K562 (cell line): ENCODE results near the gene COL24A1. TPM values are rescaled to one million over a fixed set of nuclear protein-coding genes. Genes with fewer than 3 reads are reported as not detected.

Experiments
- ATAC-seq: fragments of 200-7000 bp; cut with Tn5 transposase; 3 replicates; pipeline ENCODE4 v1.9.1; 2020; ENCODE audit warnings: moderate library complexity
- BruUV-seq: library from RNA; stranded (reverse); fragments of 400-500 nt; replicated peaks from 2 replicates; lab custom pipeline; 2021; lab: Mats Ljungman, UMichigan
- CTCF ChIA-PET: fragments of 300-600 bp; formaldehyde crosslinking; extraction: SDS; loops from one replicate; lab custom pipeline; 2021; ENCODE audit warnings: low intra/inter-chr PET ratio; lab: Yijun Ruan, JAX
- POLR2A ChIA-PET: fragments of 300-600, 350-650 bp; sonication (Branson Sonifier 250); formaldehyde crosslinking; extraction: SDS; loops from one replicate; lab custom pipeline; 2021; ENCODE audit warnings: antibody characterized with exemption, inconsistent platforms; lab: Yijun Ruan, JAX
- DNase-seq, 4 experiments: peaks; one replicate each; pipeline versions ENCODE4 v3.0.0 to v3.0.0-alpha.2; 2011 to 2018; ENCODE audit warnings: low spot score in 3 of 4, mixed read lengths in 3 of 4; ENCODE audit errors: extremely low read depth in 1 of 4
- FAIRE-seq: peaks from 2 replicates; lab custom pipeline; 2011; peaks lifted over from hg19 to GRCh38; lab: Jason Lieb, UNC
- H2AFZ ChIP-seq: 2 replicates; pipeline ENCODE4 v1.6.0; 2011; ENCODE audit warnings: low read depth, low read length, control low read depth, inconsistent platforms
- H3K27ac ChIP-seq: fragments of 200-600 bp; 3 replicates; pipeline ENCODE4 v1.8.0; 2011; ENCODE audit warnings: low read depth, mild to moderate bottlenecking, control low read depth, inconsistent platforms, low read length, moderate library complexity, mixed read lengths; ENCODE audit errors: extremely low read depth
- H3K27me3 ChIP-seq, 2 experiments: fragments of 300-600 bp in 1 of 2; 2 replicates in 1 of 2; 3 replicates in 1 of 2; pipeline versions ENCODE4 v1.6.0 to v1.8.0; 2011; ENCODE audit warnings: inconsistent platforms in 2 of 2, low read length in 2 of 2, mild to moderate bottlenecking in 1 of 2, mixed read lengths in 1 of 2, moderate library complexity in 1 of 2; ENCODE audit not compliant: control insufficient read depth in 2 of 2, insufficient read depth in 2 of 2
- H3K36me3 ChIP-seq: fragments of 300-600 bp; 3 replicates; pipeline ENCODE4 v1.8.0; 2011; ENCODE audit warnings: mild to moderate bottlenecking, low read length, inconsistent platforms; ENCODE audit not compliant: control insufficient read depth, insufficient read depth
- H3K4me1 ChIP-seq, 2 experiments: fragments of 200-600 bp in 1 of 2; replicated peaks in 1 of 2; 2 replicates in 1 of 2; 3 replicates in 1 of 2; pipeline versions ENCODE4 v1.5.1 to v1.8.0; 2011; ENCODE audit warnings: inconsistent platforms in 2 of 2, low read length in 2 of 2, mild to moderate bottlenecking in 1 of 2, mixed read lengths in 1 of 2, moderate library complexity in 1 of 2; ENCODE audit not compliant: control insufficient read depth in 2 of 2, insufficient read depth in 2 of 2
- H3K4me2 ChIP-seq: 2 replicates; pipeline ENCODE4 v1.6.1; 2011; ENCODE audit warnings: low read length, control low read depth, inconsistent platforms, mixed read lengths; ENCODE audit not compliant: insufficient read depth
- H3K4me3 ChIP-seq: fragments of 200-600 bp; sonication (generic), shearing (Covaris generic); 2 replicates; pipeline ENCODE4 v1.5.1; 2016; ENCODE audit warnings: control low read depth, inconsistent platforms
- H3K79me2 ChIP-seq: fragments of 200-600 bp; 3 replicates; pipeline ENCODE4 v1.8.0; 2011; ENCODE audit warnings: low read length, inconsistent platforms; ENCODE audit not compliant: control insufficient read depth, insufficient read depth
- H3K9ac ChIP-seq, 2 experiments: 2 replicates each; pipeline versions ENCODE4 v1.6.0 to v1.6.1; 2011; ENCODE audit warnings: low read depth in 2 of 2, low read length in 2 of 2, control low read depth in 1 of 2, inconsistent platforms in 1 of 2, mild to moderate bottlenecking in 1 of 2, mixed read lengths in 1 of 2; ENCODE audit not compliant: insufficient read depth in 1 of 2
- H3K9me1 ChIP-seq: one replicate; pipeline ENCODE4 v1.6.0; 2011; ENCODE audit warnings: inconsistent platforms, mild to moderate bottlenecking, low read length, moderate library complexity; ENCODE audit not compliant: control insufficient read depth, insufficient read depth
- H3K9me3 ChIP-seq: replicated peaks from 2 replicates; pipeline ENCODE4 v1.5.1; 2011; ENCODE audit warnings: low read depth, low read length, inconsistent platforms; ENCODE audit not compliant: control insufficient read depth, insufficient read depth
- H4K20me1 ChIP-seq: replicated peaks from 2 replicates; pipeline ENCODE4 v1.6.1; 2011; ENCODE audit warnings: low read length, inconsistent platforms, mixed read lengths; ENCODE audit not compliant: control insufficient read depth, insufficient read depth
- ASH1L ChIP-seq: fragments of 450-650 bp; IDR thresholded peaks from 2 replicates; pipeline ENCODE4 v1.6.1; 2018; ENCODE audit warnings: borderline replicate concordance, mild to moderate bottlenecking, low read depth; ENCODE audit not compliant: partially characterized antibody
- CHD1 ChIP-seq: fragments of 200-600 bp; sonication (generic); IDR thresholded peaks from one replicate; pipeline ENCODE4 v1.6.1; 2012; ENCODE audit warnings: mild to moderate bottlenecking, moderate library complexity, low read length, inconsistent platforms
- CHD4 ChIP-seq: fragments of 200-600 bp; sonication (generic); IDR thresholded peaks from 3 replicates; pipeline ENCODE4 v1.6.1; 2012; ENCODE audit warnings: low read depth, mild to moderate bottlenecking, mixed read lengths, low read length, inconsistent platforms; ENCODE audit not compliant: insufficient read depth, insufficient replicate concordance, poor library complexity, severe bottlenecking
- GABPB1 ChIP-seq: sonication (generic); formaldehyde crosslinking; IDR thresholded peaks from 2 replicates; pipeline ENCODE4 v1.8.0; 2022; ENCODE audit warnings: mild to moderate bottlenecking, missing genetic modification reagents
- HDGF ChIP-seq: fragments of 450-650 bp; IDR thresholded peaks from 2 replicates; pipeline ENCODE4 v1.6.1; 2016
- HLTF ChIP-seq: fragments of 450-650 bp; IDR thresholded peaks from 2 replicates; pipeline ENCODE4 v1.6.1; 2016
- KLF6 ChIP-seq: fragments of 250-450 bp; sonication (Bioruptor Pico); IDR thresholded peaks from 2 replicates; pipeline ENCODE4 v1.4.0; 2020; ENCODE audit warnings: mild to moderate bottlenecking, moderate library complexity, borderline replicate concordance
- MXD1 ChIP-seq: fragments of 250-450 bp; sonication (Bioruptor Pico); IDR thresholded peaks from 2 replicates; pipeline ENCODE4 v1.8.0; 2021; ENCODE audit warnings: borderline replicate concordance, mild to moderate bottlenecking, moderate library complexity; ENCODE audit not compliant: poor library complexity, severe bottlenecking
- NR3C1 ChIP-seq: sonication (generic); formaldehyde crosslinking; IDR thresholded peaks from 2 replicates; pipeline ENCODE4 v1.8.1; 2022; ENCODE audit warnings: missing genetic modification reagents
- PTBP1 ChIP-seq: fragments of 200-400 bp; formaldehyde crosslinking; IDR thresholded peaks from 2 replicates; pipeline ENCODE4 v1.6.1; 2017; ENCODE audit warnings: low read depth, low read length
- RBM15 ChIP-seq: fragments of 200-400 bp; formaldehyde crosslinking; IDR thresholded peaks from 2 replicates; pipeline ENCODE4 v1.6.1; 2018; ENCODE audit warnings: mild to moderate bottlenecking, low read length, moderate library complexity; ENCODE audit not compliant: insufficient read depth
- SMAD2 ChIP-seq: fragments of 150-350 bp; IDR thresholded peaks from 2 replicates; pipeline ENCODE4 v1.6.1; 2014; ENCODE audit warnings: low read depth, mild to moderate bottlenecking, low read length
- TAF1 ChIP-seq: IDR thresholded peaks from 2 replicates; pipeline ENCODE4 v1.6.1; 2011; ENCODE audit warnings: mild to moderate bottlenecking, low read length, moderate library complexity; ENCODE audit not compliant: insufficient read depth, control insufficient read depth, severe bottlenecking; ENCODE audit errors: extremely low read depth
- TAF9B ChIP-seq: fragments of 450-650 bp; IDR thresholded peaks from 2 replicates; pipeline ENCODE4 v1.6.1; 2018; ENCODE audit warnings: mild to moderate bottlenecking; ENCODE audit not compliant: partially characterized antibody
- ZBTB1 ChIP-seq: sonication (generic); formaldehyde crosslinking; IDR thresholded peaks from 2 replicates; pipeline ENCODE4 v1.8.1; 2023; ENCODE audit warnings: missing genetic modification reagents, low read depth, mild to moderate bottlenecking, borderline replicate concordance
- ZNF717 ChIP-seq: fragments of 250-450 bp; sonication (Bioruptor Pico); IDR thresholded peaks from 2 replicates; pipeline ENCODE4 v1.5.0; 2021
- WGBS: fragments of 100-300 bp; shearing (Covaris generic); methylation state at CpG from one replicate; pipeline ENCODE4 v1.1.6; 2016; ENCODE audit warnings: low coverage, mixed read lengths; ENCODE audit not compliant: insufficient coverage; ENCODE audit errors: missing lambda C conversion rate; 5-methylcytosine and 5-hydroxymethylcytosine counted together
- in situ Hi-C: fragments of 300-500 bp; cut with MboI; formaldehyde crosslinking; loops from 4 replicates; pipeline ENCODE4 v1.15.0; 2018; ENCODE audit warnings: inconsistent platforms, mixed read lengths
- intact Hi-C: fragments of 100-400 bp; cut with micrococcal nuclease; formaldehyde crosslinking; loops from 2 replicates; pipeline ENCODE4 v1.14.2; 2022
- polyA plus RNA-seq, 8 experiments: library from polyadenylated mRNA; depleted of rRNA in 4 of 8; stranded (reverse) in 5 of 8; unstranded in 3 of 8; fragments of >200 nt; fragmentation: Nextera tagmentation in 2 of 8; fragmentation: Illumina TruSeq in 1 of 8; extraction: Ambion mirVana in 2 of 8; extraction: Trizol in 1 of 8; gene quantifications; 2 replicates each; pipeline versions ENCODE4 v1.2.1 to v1.2.3, GENCODE V29; 2011 to 2014; ENCODE audit warnings: inconsistent platforms in 1 of 8, missing spikeins in 1 of 8
- total RNA-seq, 7 experiments: library from RNA; depleted of rRNA in 6 of 7; stranded (reverse); fragments of >200 nt in 6 of 7; fragmentation: Illumina TruSeq in 2 of 7; extraction: Trizol in 2 of 7; gene quantifications; 2 replicates each; pipeline versions ENCODE4 v1.2.1 to v1.2.3, GENCODE V29; 2011 to 2021; ENCODE audit warnings: low replicate concordance in 1 of 7
- TF ChIP-seq, protein P1 (sequence below): sonication (generic); formaldehyde crosslinking; IDR thresholded peaks from 2 replicates; pipeline ENCODE4 v1.8.0; 2022; ENCODE audit warnings: missing genetic modification reagents, mild to moderate bottlenecking, borderline replicate concordance

The COL24A1 gene
- total and polyA plus RNA-seq, 9 of the 15 experiments (the other 6 are each of a cell fraction or from before 2014, with no cell fraction given), result 0.01 to 0.06 (median 0.03) TPM; not detected in 2

- TF ChIP-seq KLF6 (CRISPR knock-in tag) (no peak), SMAD2 (no peak), HDGF (no peak)
These were observed 95.0 kb downstream of the COL24A1 start (continued) for GRCh38 chr1:86061551-86061990.

- no peak for DNase-seq
- Histone ChIP-seq H2AFZ (no peak overlapping the region), H3K27me3 (no peaks in the 10 kb centered on the region), H3K9ac (no peak overlapping the region), H3K9me3 (no peaks in the 10 kb centered on the region), H3K36me3 (no peaks in the 10 kb centered on the region), H3K9me1 (no peaks in the 10 kb centered on the region), H3K4me1 (no peaks in the 10 kb centered on the region), H3K4me2 (no peak overlapping the region), H3K79me2 (no peaks in the 10 kb centered on the region), H3K4me3 (no peak overlapping the region), H4K20me1 (no peaks in the 10 kb centered on the region), H3K27ac (no peak overlapping the region)
- ATAC-seq, result no peak
- FAIRE-seq, result no peak
- intact Hi-C loops (no loop called here), in situ Hi-C loops (no loop called here)
- 3% methylated on average over 2 of the region's 2 CpGs for WGBS
- BruUV-seq, result no TSS peak
- POLR2A ChIA-PET, result no interaction called here
- TF ChIP-seq RBM15 (no peak), NR3C1 (CRISPR knock-in tag) (no peak), MXD1 (CRISPR knock-in tag) (no peak), CHD1 (no peak), ZNF717 (CRISPR knock-in tag) (no peak), PTBP1 (no peak), CHD4 (no peak), HLTF (no peak), TAF1 (no peak), ASH1L (no peak), GABPB1 (no peak), ZBTB1 (CRISPR knock-in tag) (no peak), TAF9B (no peak)
- TF ChIP-seq, protein P1, sequence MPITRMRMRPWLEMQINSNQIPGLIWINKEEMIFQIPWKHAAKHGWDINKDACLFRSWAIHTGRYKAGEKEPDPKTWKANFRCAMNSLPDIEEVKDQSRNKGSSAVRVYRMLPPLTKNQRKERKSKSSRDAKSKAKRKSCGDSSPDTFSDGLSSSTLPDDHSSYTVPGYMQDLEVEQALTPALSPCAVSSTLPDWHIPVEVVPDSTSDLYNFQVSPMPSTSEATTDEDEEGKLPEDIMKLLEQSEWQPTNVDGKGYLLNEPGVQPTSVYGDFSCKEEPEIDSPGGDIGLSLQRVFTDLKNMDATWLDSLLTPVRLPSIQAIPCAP (CRISPR knock-in tag), result no peak
- CTCF ChIA-PET, result no interaction called here
These were observed 102.2 kb downstream of the COL24A1 start for GRCh38 chr1:86054396-86054795.
